GM12801 (cell line): ENCODE measurements around the gene SNX20.

Experiments
- TF ChIP-seq, protein P1 (sequence below): IDR thresholded peaks from one replicate; pipeline ENCODE4 v1.5.1; 2011; ENCODE audit warnings: control low read depth; ENCODE audit not compliant: insufficient read length; ENCODE audit errors: extremely low read depth

SNX20 gene

GRCh38 chr16:50634947-50635346, 46.2 kb downstream of the SNX20 start:
- TF ChIP-seq, protein P1, sequence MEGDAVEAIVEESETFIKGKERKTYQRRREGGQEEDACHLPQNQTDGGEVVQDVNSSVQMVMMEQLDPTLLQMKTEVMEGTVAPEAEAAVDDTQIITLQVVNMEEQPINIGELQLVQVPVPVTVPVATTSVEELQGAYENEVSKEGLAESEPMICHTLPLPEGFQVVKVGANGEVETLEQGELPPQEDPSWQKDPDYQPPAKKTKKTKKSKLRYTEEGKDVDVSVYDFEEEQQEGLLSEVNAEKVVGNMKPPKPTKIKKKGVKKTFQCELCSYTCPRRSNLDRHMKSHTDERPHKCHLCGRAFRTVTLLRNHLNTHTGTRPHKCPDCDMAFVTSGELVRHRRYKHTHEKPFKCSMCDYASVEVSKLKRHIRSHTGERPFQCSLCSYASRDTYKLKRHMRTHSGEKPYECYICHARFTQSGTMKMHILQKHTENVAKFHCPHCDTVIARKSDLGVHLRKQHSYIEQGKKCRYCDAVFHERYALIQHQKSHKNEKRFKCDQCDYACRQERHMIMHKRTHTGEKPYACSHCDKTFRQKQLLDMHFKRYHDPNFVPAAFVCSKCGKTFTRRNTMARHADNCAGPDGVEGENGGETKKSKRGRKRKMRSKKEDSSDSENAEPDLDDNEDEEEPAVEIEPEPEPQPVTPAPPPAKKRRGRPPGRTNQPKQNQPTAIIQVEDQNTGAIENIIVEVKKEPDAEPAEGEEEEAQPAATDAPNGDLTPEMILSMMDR = no peak

DNA sequence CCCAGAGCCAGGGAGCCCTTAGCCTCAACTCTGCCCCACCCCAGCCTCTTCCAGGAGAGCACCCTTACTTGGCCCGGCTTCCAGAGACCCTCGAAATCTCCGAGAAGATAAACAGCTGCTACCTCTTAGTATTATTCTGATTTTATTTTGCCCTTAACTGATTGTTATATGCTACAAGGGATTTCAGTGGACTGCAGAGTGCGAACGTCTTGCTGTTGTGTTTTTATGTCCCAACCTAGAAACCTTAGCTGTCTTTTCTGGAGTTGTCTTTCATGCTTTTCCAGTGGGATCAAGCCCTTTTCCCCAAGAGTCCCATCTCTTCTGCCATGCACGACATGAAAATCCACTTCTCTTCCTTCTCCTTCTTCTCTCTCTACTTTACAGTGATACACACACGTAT, 47.0 kb downstream of the SNX20 start:
- TF ChIP-seq, protein P1 = no peak

- TF ChIP-seq, protein P1 = no peak
Measured at GRCh38 chr16:50632927-50633800, 47.9 kb downstream of the SNX20 start.

DNA sequence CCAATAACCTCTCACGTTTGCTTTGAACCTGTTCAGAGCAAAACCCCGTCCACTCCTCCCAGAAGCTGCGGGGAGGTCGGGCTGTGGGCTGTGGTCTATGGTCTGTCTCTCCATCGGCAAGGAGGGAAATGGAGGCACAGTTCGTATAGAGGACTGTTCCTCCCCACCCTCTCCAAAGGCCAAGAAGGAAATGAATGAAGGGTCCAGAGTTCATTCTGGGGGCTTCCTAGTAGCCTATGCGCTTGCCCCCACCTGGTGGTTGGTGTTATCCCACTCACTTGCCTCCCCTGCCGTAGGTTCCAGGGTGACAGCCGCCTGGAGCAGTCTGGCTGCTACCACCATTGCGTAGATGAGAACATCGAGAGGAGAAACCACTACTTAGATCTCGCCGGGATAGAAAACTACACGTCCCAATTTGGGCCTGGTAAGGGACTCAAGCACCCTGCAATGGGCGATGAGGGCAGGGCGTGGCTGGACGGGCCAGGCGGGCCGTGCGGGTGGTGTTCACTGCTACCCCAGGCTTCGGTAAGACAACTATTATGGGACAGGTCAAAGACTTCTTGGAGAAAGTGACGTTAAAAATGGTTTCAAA, 49.0 kb downstream of the SNX20 start:
- TF ChIP-seq, protein P1 = no peak

GRCh38 chr16:50631249-50631984, 49.7 kb downstream of the SNX20 start:
- TF ChIP-seq, protein P1 = no peak

DNA sequence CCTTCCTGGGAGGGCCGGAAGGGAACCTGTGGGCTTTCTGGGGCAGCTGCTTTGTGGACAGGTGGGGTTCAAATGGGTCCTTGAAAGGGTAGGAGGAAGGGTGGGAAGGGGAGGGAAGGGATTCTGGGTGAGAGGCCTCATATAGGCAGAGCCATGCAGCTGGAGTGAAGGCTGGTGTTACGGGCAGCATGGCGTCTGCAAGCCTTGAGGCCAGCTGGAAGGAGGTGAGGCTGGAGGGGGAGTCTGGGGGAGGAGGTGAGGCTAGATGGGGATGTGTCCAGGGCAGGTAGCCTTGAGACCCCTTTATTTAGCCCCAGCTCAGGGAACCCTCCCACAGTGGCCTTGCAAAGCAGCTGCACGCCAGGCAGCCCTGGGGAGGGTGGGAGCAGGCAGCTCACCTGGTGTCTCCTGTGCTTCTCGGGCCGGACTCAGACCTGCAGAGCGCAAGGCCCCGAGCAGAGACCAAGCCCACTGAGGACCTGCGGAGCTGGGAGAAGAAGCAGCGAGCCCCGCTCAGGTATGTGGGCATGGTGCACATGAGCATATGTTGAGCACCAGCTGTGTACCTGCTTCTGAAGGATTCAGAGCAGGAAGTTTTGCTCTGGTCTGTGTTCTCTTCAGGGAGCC, 50.6 kb downstream of the SNX20 start:
- TF ChIP-seq, protein P1 = no peak

- TF ChIP-seq, protein P1 = no peak
Measured at GRCh38 chr16:50629334-50629733, 51.8 kb downstream of the SNX20 start.
